B cell (primary cell): ENCODE data around the gene GOLGA1. TPM values are rescaled to one million over a fixed set of nuclear protein-coding genes. Genes with fewer than 3 reads are reported as not detected.

ENCODE experiments used
- ATAC-seq: fragments of 200-7000 bp; cut with Tn5 transposase; one replicate; pipeline ENCODE4 v1.10.0; 2021; ENCODE audit warnings: low read depth, mild to moderate bottlenecking, moderate number of reproducible peaks, moderate library complexity
- CTCF ChIA-PET: fragments of 350-600 bp; sonication (Branson Sonifier 250); formaldehyde crosslinking; loops from one replicate; lab custom pipeline; 2021; ENCODE audit warnings: antibody characterized with exemption, inconsistent platforms; lab: Charles Lee
- POLR2A ChIA-PET: fragments of 350-600 bp; sonication (Branson Sonifier 250); formaldehyde crosslinking; loops from one replicate; lab custom pipeline; 2021; ENCODE audit warnings: antibody characterized with exemption; lab: Charles Lee
- DNase-seq: peaks from one replicate; pipeline ENCODE4 v3.0.0; 2013
- H2AFZ ChIP-seq: 2 replicates; pipeline ENCODE4 v1.6.1; 2012; ENCODE audit warnings: mild to moderate bottlenecking, low read depth, low read length; ENCODE audit not compliant: insufficient read depth, poor library complexity, severe bottlenecking
- H3K27ac ChIP-seq, 2 donors: 1 replicate in 1 of 2; 2 replicates in 1 of 2; pipeline ENCODE4 v1.5.1; 2012 to 2013; ENCODE audit warnings: low read length in 2 of 2, mild to moderate bottlenecking in 2 of 2, moderate library complexity in 1 of 2
- H3K27me3 ChIP-seq, 4 experiments: fragments of 200-600 bp in 1 of 4; sonication (generic) in 1 of 4; replicated peaks in 1 of 4; 1 replicate in 2 of 4; 2 replicates in 2 of 4; pipeline versions ENCODE4 v1.6.1 to v1.7.0; 2013 to 2016; ENCODE audit warnings: low read length in 3 of 4, mild to moderate bottlenecking in 2 of 4, mixed read lengths in 1 of 4, moderate library complexity in 1 of 4; ENCODE audit not compliant: insufficient read depth in 4 of 4, control insufficient read depth in 3 of 4; ENCODE audit errors: control extremely low read depth in 1 of 4
- H3K36me3 ChIP-seq, 2 experiments: replicated peaks in 1 of 2; 1 replicate in 1 of 2; 2 replicates in 1 of 2; pipeline versions ENCODE4 v1.6.1 to v1.7.1; 2013; ENCODE audit warnings: low read length in 1 of 2; ENCODE audit not compliant: insufficient read depth in 2 of 2, control insufficient read depth in 1 of 2; ENCODE audit errors: control extremely low read depth in 1 of 2, extremely low read depth in 1 of 2
- H3K4me1 ChIP-seq, 2 donors: fragments of 200-600 bp in 1 of 2; sonication (generic) in 1 of 2; 1 replicate in 1 of 2; 2 replicates in 1 of 2; pipeline versions ENCODE4 v1.5.1 to v1.6.1; 2013 to 2017; ENCODE audit warnings: low read length in 2 of 2; ENCODE audit not compliant: control insufficient read depth in 2 of 2, insufficient read depth in 2 of 2
- H3K4me2 ChIP-seq: replicated peaks from 2 replicates; pipeline ENCODE3; 2012; ENCODE audit warnings: mild to moderate bottlenecking, low read depth, low read length; ENCODE audit not compliant: poor library complexity, severe bottlenecking
- H3K4me3 ChIP-seq, 5 experiments: fragments of 200-600 bp in 1 of 5; sonication (generic) in 1 of 5; 1 replicate in 3 of 5; 2 replicates in 2 of 5; pipeline versions ENCODE4 v1.5.1 to v1.7.0; 2011 to 2016; ENCODE audit warnings: low read length in 4 of 5, mild to moderate bottlenecking in 4 of 5, low read depth in 2 of 5, control low read depth in 1 of 5, moderate library complexity in 1 of 5; ENCODE audit not compliant: insufficient read depth in 1 of 5; ENCODE audit errors: control extremely low read depth in 1 of 5, extremely low read depth in 1 of 5
- H3K79me2 ChIP-seq: fragments of 200-600 bp; sonication (generic); one replicate; pipeline ENCODE4 v1.6.0; 2016; ENCODE audit warnings: low read length; ENCODE audit not compliant: control insufficient read depth, insufficient read depth
- H3K9ac ChIP-seq: fragments of 200-600 bp; sonication (generic); 2 replicates; pipeline ENCODE4 v1.6.1; 2017; ENCODE audit warnings: mild to moderate bottlenecking, low read length, moderate library complexity
- H3K9me3 ChIP-seq, 3 donors: one replicate each; pipeline versions ENCODE4 v1.6.1 to v1.7.1; 2013; ENCODE audit warnings: low read length in 2 of 3; ENCODE audit not compliant: control insufficient read depth in 2 of 3, insufficient read depth in 1 of 3; ENCODE audit errors: control extremely low read depth in 1 of 3
- H4K20me1 ChIP-seq: 2 replicates; pipeline ENCODE4 v1.6.0; 2012; ENCODE audit warnings: mild to moderate bottlenecking, low read length; ENCODE audit not compliant: insufficient read depth, control insufficient read depth, poor library complexity, severe bottlenecking
- H3K27ac Mint-ChIP-seq: one replicate; pipeline ENCODE4 v1.8.0; 2021; ENCODE audit warnings: mixed read lengths
- H3K27me3 Mint-ChIP-seq: one replicate; pipeline ENCODE4 v1.8.0; 2021; ENCODE audit warnings: mixed read lengths
- H3K4me1 Mint-ChIP-seq: one replicate; pipeline ENCODE4 v1.8.0; 2021; ENCODE audit warnings: mixed read lengths
- H3K4me3 Mint-ChIP-seq: one replicate; pipeline ENCODE4 v1.8.0; 2021; ENCODE audit warnings: mixed read lengths
- H3K9me3 Mint-ChIP-seq: one replicate; pipeline ENCODE4 v1.8.0; 2022; ENCODE audit warnings: mixed read lengths; ENCODE audit not compliant: insufficient read depth
- EZH2 ChIP-seq: IDR thresholded peaks from 2 replicates; pipeline ENCODE4 v1.6.1; 2012; ENCODE audit warnings: borderline replicate concordance, low read depth, mild to moderate bottlenecking, moderate library complexity, low read length; ENCODE audit not compliant: insufficient read depth, poor library complexity, severe bottlenecking
- WGBS: methylation state at CpG from one replicate; pipeline ENCODE4 v1.1.5; 2013; ENCODE audit warnings: missing lambda C conversion rate; ENCODE audit not compliant: insufficient coverage; 5-methylcytosine and 5-hydroxymethylcytosine counted together
- intact Hi-C: fragments of 100-400 bp; cut with micrococcal nuclease; formaldehyde crosslinking; loops from one replicate; pipeline ENCODE4 v1.10.0; 2022
- polyA plus RNA-seq: library from polyadenylated mRNA; depleted of rRNA; stranded (reverse); fragments of >200 nt; gene quantifications from 2 replicates; pipeline ENCODE4 v1.2.3, GENCODE V29; 2012
- total RNA-seq, 2 donors: library from RNA; stranded (reverse); fragments of 120-200 nt in 1 of 2; gene quantifications; 1 replicate in 1 of 2; 2 replicates in 1 of 2; pipeline versions ENCODE4 v1.2.3 to v1.2.4, GENCODE V29; 2013 to 2022
- TF ChIP-seq, protein P1 (sequence below): fragments of 200-600 bp; IDR thresholded peaks from one replicate; pipeline ENCODE4 v1.8.0; 2022; ENCODE audit warnings: antibody characterized with exemption, mild to moderate bottlenecking

GOLGA1 gene
- total and polyA plus RNA-seq, 2 donors (not counting 1 experiment from before 2014, with no cell fraction given), result 13.4 to 26.2 TPM

DNA sequence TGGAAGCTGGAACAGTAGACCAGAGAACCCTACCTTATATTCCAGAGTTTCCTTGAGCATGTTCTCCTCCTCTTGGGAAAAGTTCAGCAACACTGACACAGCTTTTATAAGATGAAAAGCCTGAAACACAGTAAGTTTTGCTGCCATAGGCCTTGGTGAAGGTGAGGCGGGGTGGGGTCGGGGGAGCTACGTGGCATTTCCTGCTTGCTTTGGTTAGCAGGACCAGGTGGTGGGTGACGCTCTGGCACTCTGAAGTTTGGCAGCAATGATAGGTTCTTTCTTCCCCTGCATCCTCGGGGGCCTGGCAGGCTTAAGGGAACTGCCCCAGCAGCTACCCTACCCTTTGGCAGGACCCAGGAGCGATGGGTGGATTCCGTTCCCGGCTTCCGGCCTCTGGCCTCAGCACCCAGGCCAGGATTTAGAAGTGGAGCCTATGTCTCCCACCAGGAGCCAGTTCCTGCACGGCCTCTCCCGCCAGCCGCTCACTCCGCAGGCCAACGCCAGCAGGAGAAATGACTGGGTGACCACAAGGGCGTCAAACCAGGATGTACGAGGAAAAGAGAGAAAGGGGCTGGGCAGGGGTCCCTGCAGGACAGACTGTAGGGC lies 59.6 kb downstream of the GOLGA1 start:
- Histone ChIP-seq H3K36me3 (peaks cover 0 to 73% of the 10 kb centered on the region in 2 experiments), H2AFZ (no peak overlapping the region), H3K27me3 (no peaks in the 10 kb centered on the region), H3K4me2 (no peak overlapping the region), H3K79me2 (peaks cover 4% of the 10 kb centered on the region), H3K4me3 (no peak overlapping the region), H3K4me1 (peaks cover 0 to 15% of the 10 kb centered on the region in 2 donors), H3K9ac (no peak overlapping the region), H4K20me1 (peaks cover 11% of the 10 kb centered on the region), H3K9me3 (no peaks in the 10 kb centered on the region), H3K27ac (peak overlapping the region in 1 of 2 donors; percentile 15)
- Mint-ChIP-seq H3K27ac (no peak overlapping the region), H3K9me3 (no peaks in the 10 kb centered on the region), H3K27me3 (no peaks in the 10 kb centered on the region), H3K4me3 (no peak overlapping the region), H3K4me1 (no peaks in the 10 kb centered on the region)
- intact Hi-C loops, result no loop called here
- DNase-seq, result no peak
- POLR2A ChIA-PET, result no interaction called here
- TF ChIP-seq EZH2, result no peak
- TF ChIP-seq, protein P1, sequence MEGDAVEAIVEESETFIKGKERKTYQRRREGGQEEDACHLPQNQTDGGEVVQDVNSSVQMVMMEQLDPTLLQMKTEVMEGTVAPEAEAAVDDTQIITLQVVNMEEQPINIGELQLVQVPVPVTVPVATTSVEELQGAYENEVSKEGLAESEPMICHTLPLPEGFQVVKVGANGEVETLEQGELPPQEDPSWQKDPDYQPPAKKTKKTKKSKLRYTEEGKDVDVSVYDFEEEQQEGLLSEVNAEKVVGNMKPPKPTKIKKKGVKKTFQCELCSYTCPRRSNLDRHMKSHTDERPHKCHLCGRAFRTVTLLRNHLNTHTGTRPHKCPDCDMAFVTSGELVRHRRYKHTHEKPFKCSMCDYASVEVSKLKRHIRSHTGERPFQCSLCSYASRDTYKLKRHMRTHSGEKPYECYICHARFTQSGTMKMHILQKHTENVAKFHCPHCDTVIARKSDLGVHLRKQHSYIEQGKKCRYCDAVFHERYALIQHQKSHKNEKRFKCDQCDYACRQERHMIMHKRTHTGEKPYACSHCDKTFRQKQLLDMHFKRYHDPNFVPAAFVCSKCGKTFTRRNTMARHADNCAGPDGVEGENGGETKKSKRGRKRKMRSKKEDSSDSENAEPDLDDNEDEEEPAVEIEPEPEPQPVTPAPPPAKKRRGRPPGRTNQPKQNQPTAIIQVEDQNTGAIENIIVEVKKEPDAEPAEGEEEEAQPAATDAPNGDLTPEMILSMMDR, result no peak
- CTCF ChIA-PET, result interaction anchor here (1.4 kb wide), 2 partner anchors 10 to 30 kb away, joined by 3 to 4 read pairs; no protein-coding TSS in a partner anchor
- 89% methylated on average over 15 of the region's 16 CpGs for WGBS
- no peak for ATAC-seq

DNA sequence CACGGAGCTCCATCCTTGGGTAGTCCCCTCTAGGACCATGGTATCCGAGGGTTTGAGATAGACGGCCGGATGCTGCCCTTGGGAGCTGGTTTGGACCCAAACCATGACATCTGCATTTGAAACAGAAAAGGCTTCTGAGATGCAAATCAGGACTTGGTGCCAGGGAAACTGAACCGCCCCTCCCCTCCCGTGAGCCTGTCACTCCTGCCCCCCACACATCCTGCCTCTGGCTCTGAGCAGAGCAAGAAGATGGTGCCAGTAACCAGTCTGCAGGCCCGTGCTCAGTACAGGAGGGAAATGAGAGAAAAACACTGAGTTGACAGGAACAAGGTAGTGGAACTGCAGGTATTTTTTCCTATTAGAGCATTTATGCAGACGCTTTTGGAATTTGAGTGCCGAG lies 60.4 kb downstream of the GOLGA1 start:
- no peak overlapping the region for H3K4me3 ChIP-seq
- intact Hi-C loops, result no loop called here
- no peak for ATAC-seq
- ChIA-PET POLR2A (interaction anchor here (0.6 kb wide), 1 partner anchor 18 kb away, joined by 4 read pairs; no protein-coding TSS in a partner anchor), CTCF (interaction anchor here (1.1 to 1.4 kb wide), 3 partner anchors 9 to 107 kb away, joined by 3 to 4 read pairs (median 3); no protein-coding TSS in a partner anchor)
- Mint-ChIP-seq H3K4me3 (no peak overlapping the region), H3K4me1 (no peaks in the 10 kb centered on the region), H3K27me3 (no peaks in the 10 kb centered on the region), H3K9me3 (no peaks in the 10 kb centered on the region), H3K27ac (no peak overlapping the region)
- TF ChIP-seq EZH2, result no peak
- TF ChIP-seq, protein P1, result no peak
- no peaks in the 10 kb centered on the region for H3K9me3 ChIP-seq
- peaks cover 0 to 72% of the 10 kb centered on the region in 2 experiments for H3K36me3 ChIP-seq
- peak overlapping the region in 1 of 2 donors; percentile 30 for H3K27ac ChIP-seq
- WGBS, result 58% methylated on average over 7 of the region's 9 CpGs
- H3K27me3 ChIP-seq, result no peaks in the 10 kb centered on the region
- H2AFZ ChIP-seq, result no peak overlapping the region
- H3K4me1 ChIP-seq, result peaks cover 0 to 15% of the 10 kb centered on the region in 2 donors
- H3K4me2 ChIP-seq, result no peak overlapping the region
- no peak for DNase-seq
- H3K9ac ChIP-seq, result no peak overlapping the region
- peaks cover 11% of the 10 kb centered on the region for H3K79me2 ChIP-seq
- peaks cover 18% of the 10 kb centered on the region for H4K20me1 ChIP-seq
